PFSK-1 (cell line): ENCODE results near the gene CEP152.

Experiments used
- POLR2AphosphoS5 ChIP-seq: IDR thresholded peaks from 2 replicates; pipeline ENCODE4 v1.6.1; 2012; ENCODE audit warnings: low read depth, mild to moderate bottlenecking, control low read depth, low read length, moderate library complexity
- TAF1 ChIP-seq: IDR thresholded peaks from 2 replicates; pipeline ENCODE4 v1.6.1; 2012; ENCODE audit warnings: low read length, control low read depth, borderline replicate concordance; ENCODE audit not compliant: insufficient read depth

- TF ChIP-seq POLR2AphosphoS5 (no peak), TAF1 (no peak)
Measured at GRCh38 chr15:48766196-48766595, 44.7 kb downstream of the CEP152 start.
